HepG2 (cell line): ENCODE data around the gene HPCAL1. TPM values are rescaled to one million over a fixed set of nuclear protein-coding genes. Genes with fewer than 3 reads are reported as not detected.

Experiments used
- ATAC-seq: fragments of 200-7000 bp; cut with Tn5 transposase; 3 replicates; pipeline ENCODE4 v1.9.1; 2020; ENCODE audit warnings: mild to moderate bottlenecking, moderate library complexity
- BruUV-seq: library from RNA; stranded (reverse); fragments of 400-500 nt; replicated peaks from 2 replicates; lab custom pipeline; 2021; lab: Mats Ljungman, UMichigan
- CTCF ChIA-PET: fragments of 300-600 bp; formaldehyde crosslinking; extraction: SDS; loops from one replicate; lab custom pipeline; 2021; ENCODE audit warnings: low total read pairs, inconsistent platforms, low intra/inter-chr PET ratio; lab: Yijun Ruan, JAX
- POLR2A ChIA-PET: fragments of 350-600 bp; sonication (Branson Sonifier 250); formaldehyde crosslinking; loops from one replicate; lab custom pipeline; 2020; ENCODE audit warnings: antibody characterized with exemption, inconsistent platforms; lab: Yijun Ruan, JAX
- DNase-seq: peaks from one replicate; pipeline ENCODE4 v3.0.0-alpha.2; 2015; ENCODE audit warnings: low spot score
- FAIRE-seq: peaks from 3 replicates; lab custom pipeline; 2011; peaks lifted over from hg19 to GRCh38; lab: Jason Lieb, UNC
- H2AFZ ChIP-seq: one replicate; pipeline ENCODE4 v1.6.1; 2011; ENCODE audit warnings: low read length, inconsistent platforms
- H3K27ac ChIP-seq: fragments of 300-600 bp; 3 replicates; pipeline ENCODE4 v1.8.0; 2011; ENCODE audit warnings: mixed run types, mild to moderate bottlenecking, mixed read lengths, low read length, inconsistent platforms; ENCODE audit not compliant: insufficient read depth; ENCODE audit errors: extremely low read length
- H3K27me3 ChIP-seq, 2 experiments: fragments of 200-600 bp in 1 of 2; 2 replicates in 1 of 2; 3 replicates in 1 of 2; pipeline versions ENCODE4 v1.6.0 to v1.8.0; 2011; ENCODE audit warnings: low read length in 2 of 2, mild to moderate bottlenecking in 2 of 2, moderate library complexity in 2 of 2, inconsistent platforms in 1 of 2; ENCODE audit not compliant: insufficient read depth in 2 of 2, control insufficient read depth in 1 of 2
- H3K36me3 ChIP-seq, 2 experiments: fragments of 200-600 bp in 1 of 2; replicated peaks in 1 of 2; 2 replicates in 1 of 2; 3 replicates in 1 of 2; pipeline versions ENCODE4 v1.5.1 to v1.8.0; 2011; ENCODE audit warnings: low read length in 2 of 2, inconsistent platforms in 1 of 2; ENCODE audit not compliant: insufficient read depth in 2 of 2, control insufficient read depth in 1 of 2
- H3K4me1 ChIP-seq: 2 replicates; pipeline ENCODE4 v1.5.1; 2012; ENCODE audit warnings: low read length, inconsistent platforms; ENCODE audit not compliant: insufficient read depth
- H3K4me2 ChIP-seq: 2 replicates; pipeline ENCODE4 v1.6.0; 2011; ENCODE audit warnings: low read depth, low read length, inconsistent platforms
- H3K4me3 ChIP-seq, 3 experiments: fragments of 200-600 bp in 1 of 3; sonication (generic), shearing (Covaris generic) in 1 of 3; replicated peaks in 1 of 3; 2 replicates each; pipeline ENCODE4 v1.5.1; 2011 to 2016; ENCODE audit warnings: low read length in 3 of 3, inconsistent platforms in 2 of 3, low read depth in 2 of 3, mild to moderate bottlenecking in 2 of 3, control low read depth in 1 of 3, mixed read lengths in 1 of 3; ENCODE audit not compliant: insufficient read depth in 1 of 3
- H3K79me2 ChIP-seq: one replicate; pipeline ENCODE4 v1.6.1; 2011; ENCODE audit warnings: low read length, inconsistent platforms; ENCODE audit not compliant: insufficient read depth
- H3K9ac ChIP-seq: 2 replicates; pipeline ENCODE4 v1.6.0; 2011; ENCODE audit warnings: mild to moderate bottlenecking, low read depth, low read length, inconsistent platforms; ENCODE audit not compliant: insufficient read depth
- H3K9me3 ChIP-seq: 2 replicates; pipeline ENCODE4 v1.5.1; 2012; ENCODE audit warnings: mild to moderate bottlenecking, low read length
- H4K20me1 ChIP-seq: 2 replicates; pipeline ENCODE4 v1.6.0; 2011; ENCODE audit warnings: inconsistent platforms, mild to moderate bottlenecking, low read length, moderate library complexity; ENCODE audit not compliant: insufficient read depth
- ATAD3A ChIP-seq: sonication (generic); formaldehyde crosslinking; IDR thresholded peaks from 2 replicates; pipeline ENCODE4 v1.4.0; 2020; ENCODE audit warnings: missing genetic modification reagents
- ATM ChIP-seq: fragments of 450-650 bp; IDR thresholded peaks from 2 replicates; pipeline ENCODE4 v1.7.1; 2017; ENCODE audit warnings: mild to moderate bottlenecking, borderline replicate concordance
- CAMTA2 ChIP-seq: sonication (generic); formaldehyde crosslinking; IDR thresholded peaks from 2 replicates; pipeline ENCODE4 v1.4.0; 2020; ENCODE audit warnings: mild to moderate bottlenecking, missing genetic modification reagents, borderline replicate concordance
- FOXA1 ChIP-seq, 2 experiments: fragments of 450-650 bp in 1 of 2; sonication (generic) in 1 of 2; formaldehyde crosslinking in 1 of 2; IDR thresholded peaks; 2 replicates each; pipeline versions ENCODE4 v1.4.0 to v1.6.1; 2016 to 2020; ENCODE audit warnings: missing genetic modification reagents in 1 of 2
- NFATC3 ChIP-seq: sonication (generic); formaldehyde crosslinking; IDR thresholded peaks from 2 replicates; pipeline ENCODE4 v1.5.1; 2020; ENCODE audit warnings: mild to moderate bottlenecking, missing genetic modification reagents
- RFX1 ChIP-seq: fragments of 450-650 bp; IDR thresholded peaks from 2 replicates; pipeline ENCODE4 v1.6.1; 2017
- THYN1 ChIP-seq: sonication (generic); formaldehyde crosslinking; IDR thresholded peaks from 2 replicates; pipeline ENCODE4 v1.8.1; 2023; ENCODE audit warnings: low read depth, mild to moderate bottlenecking, moderate library complexity, missing genetic modification reagents, borderline replicate concordance
- ZFP90 ChIP-seq: sonication (generic); formaldehyde crosslinking; IDR thresholded peaks from 2 replicates; pipeline ENCODE4 v1.8.0; 2022; ENCODE audit warnings: missing genetic modification reagents, mild to moderate bottlenecking, inconsistent platforms, borderline replicate concordance
- ZNF136 ChIP-seq: sonication (generic); formaldehyde crosslinking; IDR thresholded peaks from 2 replicates; pipeline ENCODE4 v1.8.1; 2022; ENCODE audit warnings: low read depth, mild to moderate bottlenecking, moderate library complexity, missing genetic modification reagents
- ZNF335 ChIP-seq: sonication (generic); formaldehyde crosslinking; IDR thresholded peaks from 2 replicates; pipeline ENCODE4 v1.4.0; 2020; ENCODE audit warnings: missing genetic modification reagents
- ZNF431 ChIP-seq: sonication (generic); formaldehyde crosslinking; IDR thresholded peaks from 2 replicates; pipeline ENCODE4 v1.9.0; 2022; ENCODE audit warnings: missing genetic modification reagents, low read depth, mild to moderate bottlenecking, borderline replicate concordance
- ZNF670 ChIP-seq: sonication (generic); formaldehyde crosslinking; IDR thresholded peaks from 2 replicates; pipeline ENCODE4 v1.8.0; 2022; ENCODE audit warnings: mild to moderate bottlenecking, missing genetic modification reagents, borderline replicate concordance
- ZSCAN22 ChIP-seq: sonication (generic); formaldehyde crosslinking; IDR thresholded peaks from 2 replicates; pipeline ENCODE4 v1.4.0; 2020; ENCODE audit warnings: mild to moderate bottlenecking, missing genetic modification reagents
- WGBS: methylation state at CpG from one replicate; pipeline ENCODE4 v1.1.6; 2017; ENCODE audit warnings: low lambda C conversion rate; 5-methylcytosine and 5-hydroxymethylcytosine counted together
- in situ Hi-C: cut with HindIII; loops from 2 replicates; pipeline ENCODE4 v1.10.0; 2017; ENCODE audit warnings: low pct_unique_long_range_greater_than_20kb; ENCODE audit not compliant: extremely low pct_ligation_motif_present
- intact Hi-C: fragments of 100-400 bp; cut with micrococcal nuclease; formaldehyde crosslinking; loops from one replicate; pipeline ENCODE4 v1.10.0; 2022; ENCODE audit not compliant: unreplicated experiment
- polyA plus RNA-seq, 8 experiments: library from polyadenylated mRNA; depleted of rRNA in 3 of 8; stranded (reverse) in 7 of 8; unstranded in 1 of 8; fragments of >200 nt; fragmentation: Illumina TruSeq in 4 of 8; extraction: Trizol in 4 of 8; gene quantifications; 2 replicates each; pipeline versions ENCODE4 v1.2.1 to v1.2.3, GENCODE V29; 2011 to 2016; ENCODE audit warnings: low read depth in 4 of 8, missing spikeins in 1 of 8, mixed read lengths in 1 of 8; ENCODE audit not compliant: insufficient read depth in 1 of 8
- total RNA-seq, 5 experiments: library from RNA; depleted of rRNA; stranded (reverse); fragments of >200 nt; fragmentation: Illumina TruSeq; extraction: Trizol; gene quantifications; 2 replicates each; pipeline ENCODE4 v1.2.3, GENCODE V29; 2016; ENCODE audit warnings: low read depth in 1 of 5
- TF ChIP-seq, protein P1 (sequence below): sonication (generic); formaldehyde crosslinking; IDR thresholded peaks from 2 replicates; pipeline ENCODE4 v1.4.0; 2020; ENCODE audit warnings: mild to moderate bottlenecking, missing genetic modification reagents
- TF ChIP-seq, protein P2 (sequence below): sonication (generic); formaldehyde crosslinking; IDR thresholded peaks from 2 replicates; pipeline ENCODE4 v1.5.0; 2020; ENCODE audit warnings: missing genetic modification reagents

The HPCAL1 gene
- total and polyA plus RNA-seq, 2 of the 13 experiments (the other 11 are each of a cell fraction or from before 2014, with no cell fraction given) = 29.5 to 29.9 TPM

DNA sequence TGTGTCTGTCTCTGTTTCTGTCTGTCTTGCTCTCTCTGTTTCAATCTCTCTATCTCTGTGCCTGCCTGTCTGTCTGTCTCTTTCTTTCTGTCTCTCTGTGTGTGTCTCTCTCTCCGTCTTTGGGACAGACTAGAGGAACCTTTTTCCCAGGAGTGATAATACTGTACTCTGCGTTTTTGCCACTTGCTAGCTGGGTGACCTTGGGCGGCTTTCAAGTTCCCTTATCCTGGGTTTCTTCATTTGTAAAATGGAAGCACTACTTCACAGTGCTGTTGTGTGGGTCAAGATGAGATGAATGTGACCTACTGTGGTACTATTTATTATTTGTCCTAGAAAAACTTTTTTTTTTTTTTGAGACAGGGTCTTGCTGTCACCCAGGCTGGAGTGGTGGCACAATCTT, 42.4 kb downstream of the HPCAL1 start:
- intact Hi-C loops = no loop called here
- CTCF ChIA-PET = no interaction called here
- H4K20me1 ChIP-seq = peaks cover 8% of the 10 kb centered on the region; the same call in 1 of the 2 replicates
- DNase-seq (no peak), ATAC-seq (no peak), FAIRE-seq (no peak)
- 94% methylated on average over 3 of the region's 3 CpGs for WGBS
- no peak overlapping the region for H3K4me2 ChIP-seq
- H3K36me3 ChIP-seq = no peaks in the 10 kb centered on the region
- H3K27me3 ChIP-seq = no peaks in the 10 kb centered on the region
- POLR2A ChIA-PET = no interaction called here
- TF ChIP-seq FOXA1 (IDR thresholded peaks at IDR 0.05) (0 out of 2 replicates have a peak, but pooled peaks have one; percentile 0), FOXA1 (CRISPR knock-in tag; IDR thresholded peaks at IDR 0.05) (no peak), ATAD3A (no peak), ZNF431 (CRISPR knock-in tag) (no peak), ATM (peak; percentile 2; the same call in 1 of the 2 replicates)
- TF ChIP-seq, protein P1, sequence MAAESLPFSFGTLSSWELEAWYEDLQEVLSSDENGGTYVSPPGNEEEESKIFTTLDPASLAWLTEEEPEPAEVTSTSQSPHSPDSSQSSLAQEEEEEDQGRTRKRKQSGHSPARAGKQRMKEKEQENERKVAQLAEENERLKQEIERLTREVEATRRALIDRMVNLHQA = no peak
- no TSS peak for BruUV-seq
- no peak overlapping the region for H3K9ac ChIP-seq
- H3K4me1 ChIP-seq = peaks cover 18% of the 10 kb centered on the region
- in situ Hi-C loops = no loop called here
- H3K27ac ChIP-seq = no peak overlapping the region
- peaks cover 28% of the 10 kb centered on the region for H3K79me2 ChIP-seq
- H3K4me3 ChIP-seq = no peak overlapping the region
- H3K9me3 ChIP-seq = no peaks in the 10 kb centered on the region
- no peak overlapping the region for H2AFZ ChIP-seq

DNA sequence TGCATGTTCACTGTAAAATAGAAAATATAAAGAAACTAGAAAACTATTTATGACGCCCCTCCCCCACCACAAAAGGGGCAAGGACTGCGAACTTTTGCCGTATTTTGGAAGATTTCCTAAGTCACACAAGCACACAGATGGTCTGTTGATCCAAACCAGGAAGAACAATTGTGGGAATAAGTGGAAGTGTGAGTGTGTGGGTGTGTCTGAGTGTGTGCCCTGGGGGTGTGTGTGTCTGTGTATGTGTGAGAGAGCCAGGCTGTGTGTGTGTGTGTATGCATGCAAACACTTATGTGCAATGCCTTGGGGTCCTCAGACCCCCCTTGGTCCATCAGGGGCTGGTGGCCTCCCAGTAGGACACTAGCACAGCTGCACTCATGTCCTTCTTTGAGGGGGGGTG, 43.1 kb downstream of the HPCAL1 start:
- Histone ChIP-seq H3K36me3 (no peaks in the 10 kb centered on the region), H3K4me2 (no peak overlapping the region), H3K27ac (no peak overlapping the region), H3K4me3 (no peak overlapping the region), H3K9me3 (no peaks in the 10 kb centered on the region), H4K20me1 (peaks cover 8% of the 10 kb centered on the region; the same call in 1 of the 2 replicates), H3K79me2 (peaks cover 25% of the 10 kb centered on the region), H3K9ac (no peak overlapping the region), H3K27me3 (no peaks in the 10 kb centered on the region), H2AFZ (no peak overlapping the region), H3K4me1 (peaks cover 18% of the 10 kb centered on the region)
- DNase-seq (no peak), FAIRE-seq (no peak), ATAC-seq (no peak)
- CTCF ChIA-PET = no interaction called here
- in situ Hi-C loops = no loop called here
- WGBS = 93% methylated on average over 3 of the region's 3 CpGs
- TF ChIP-seq NFATC3 (CRISPR knock-in tag) (no peak), RFX1 (no peak), ZNF136 (CRISPR knock-in tag) (no peak), ZFP90 (CRISPR knock-in tag) (no peak), THYN1 (CRISPR knock-in tag) (no peak), ZSCAN22 (no peak), ZNF670 (CRISPR knock-in tag) (no peak), ZNF335 (CRISPR knock-in tag) (no peak), CAMTA2 (no peak)
- TF ChIP-seq, protein P2, sequence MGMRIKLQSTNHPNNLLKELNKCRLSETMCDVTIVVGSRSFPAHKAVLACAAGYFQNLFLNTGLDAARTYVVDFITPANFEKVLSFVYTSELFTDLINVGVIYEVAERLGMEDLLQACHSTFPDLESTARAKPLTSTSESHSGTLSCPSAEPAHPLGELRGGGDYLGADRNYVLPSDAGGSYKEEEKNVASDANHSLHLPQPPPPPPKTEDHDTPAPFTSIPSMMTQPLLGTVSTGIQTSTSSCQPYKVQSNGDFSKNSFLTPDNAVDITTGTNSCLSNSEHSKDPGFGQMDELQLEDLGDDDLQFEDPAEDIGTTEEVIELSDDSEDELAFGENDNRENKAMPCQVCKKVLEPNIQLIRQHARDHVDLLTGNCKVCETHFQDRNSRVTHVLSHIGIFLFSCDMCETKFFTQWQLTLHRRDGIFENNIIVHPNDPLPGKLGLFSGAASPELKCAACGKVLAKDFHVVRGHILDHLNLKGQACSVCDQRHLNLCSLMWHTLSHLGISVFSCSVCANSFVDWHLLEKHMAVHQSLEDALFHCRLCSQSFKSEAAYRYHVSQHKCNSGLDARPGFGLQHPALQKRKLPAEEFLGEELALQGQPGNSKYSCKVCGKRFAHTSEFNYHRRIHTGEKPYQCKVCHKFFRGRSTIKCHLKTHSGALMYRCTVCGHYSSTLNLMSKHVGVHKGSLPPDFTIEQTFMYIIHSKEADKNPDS (CRISPR knock-in tag) = no peak
- intact Hi-C loops = no loop called here
- POLR2A ChIA-PET = no interaction called here
- BruUV-seq = no TSS peak
